Erythroblast (primary cell): ENCODE data around the gene ZNF423.

ENCODE experiments used
- GATA1 ChIP-seq: IDR thresholded peaks from 2 replicates; pipeline ENCODE4 v1.6.1; 2011; ENCODE audit warnings: low read depth, mild to moderate bottlenecking, control low read depth, low read length, moderate library complexity
- POLR2A ChIP-seq: IDR thresholded peaks from 2 replicates; pipeline ENCODE4 v1.6.1; 2011; ENCODE audit warnings: mild to moderate bottlenecking, low read length

DNA sequence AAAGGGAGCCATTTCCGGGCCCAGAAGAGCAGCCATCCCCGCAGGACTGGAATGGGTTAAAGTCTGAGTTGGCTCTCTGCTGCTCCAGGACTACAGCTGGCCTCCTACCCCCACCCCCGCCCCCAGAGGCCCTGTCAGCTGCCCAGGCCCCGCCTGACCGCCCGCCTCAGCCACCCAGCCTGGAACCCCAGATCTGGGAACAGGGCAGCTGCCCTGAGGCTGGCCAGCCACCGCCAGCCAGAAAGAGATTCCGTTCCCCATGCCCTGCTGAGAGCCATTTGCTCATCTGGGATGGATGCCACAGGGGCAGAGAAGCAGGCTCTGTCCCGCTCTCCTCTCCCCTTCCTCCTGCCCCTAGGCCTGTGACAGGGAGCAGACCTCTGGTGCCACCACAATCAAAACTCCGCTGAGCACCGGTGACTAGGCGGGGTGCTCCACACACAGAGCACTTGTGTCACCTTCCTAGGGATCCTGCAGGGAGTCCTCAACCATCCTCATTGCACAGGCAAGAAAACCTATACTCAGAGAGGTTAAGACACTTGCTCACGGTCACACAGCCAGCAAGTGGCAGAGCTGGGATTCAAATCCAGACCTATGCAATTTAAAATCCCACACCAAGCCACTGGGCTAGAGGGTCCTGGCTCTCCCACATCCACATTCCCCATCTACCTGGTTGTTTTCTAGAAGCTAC is 44.1 kb downstream of the ZNF423 start:
- no peak for TF ChIP-seq POLR2A
- TF ChIP-seq GATA1 = no peak
